GM19240 (cell line): ENCODE measurements around the gene ITPR1.
A peak's percentile ranks its signal among the peaks of the same experiment; 100 is the strongest.
"Not testable (repeated sequence)": the region's sequence is repeated elsewhere in the genome, so short reads cannot be mapped to it uniquely, and the experiment has no call there.

Experiments
- DNase-seq: peaks from one replicate; pipeline ENCODE4 v3.0.0; 2011; ENCODE audit warnings: low spot score; ENCODE audit not compliant: insufficient read length

Gene ITPR1

DNA sequence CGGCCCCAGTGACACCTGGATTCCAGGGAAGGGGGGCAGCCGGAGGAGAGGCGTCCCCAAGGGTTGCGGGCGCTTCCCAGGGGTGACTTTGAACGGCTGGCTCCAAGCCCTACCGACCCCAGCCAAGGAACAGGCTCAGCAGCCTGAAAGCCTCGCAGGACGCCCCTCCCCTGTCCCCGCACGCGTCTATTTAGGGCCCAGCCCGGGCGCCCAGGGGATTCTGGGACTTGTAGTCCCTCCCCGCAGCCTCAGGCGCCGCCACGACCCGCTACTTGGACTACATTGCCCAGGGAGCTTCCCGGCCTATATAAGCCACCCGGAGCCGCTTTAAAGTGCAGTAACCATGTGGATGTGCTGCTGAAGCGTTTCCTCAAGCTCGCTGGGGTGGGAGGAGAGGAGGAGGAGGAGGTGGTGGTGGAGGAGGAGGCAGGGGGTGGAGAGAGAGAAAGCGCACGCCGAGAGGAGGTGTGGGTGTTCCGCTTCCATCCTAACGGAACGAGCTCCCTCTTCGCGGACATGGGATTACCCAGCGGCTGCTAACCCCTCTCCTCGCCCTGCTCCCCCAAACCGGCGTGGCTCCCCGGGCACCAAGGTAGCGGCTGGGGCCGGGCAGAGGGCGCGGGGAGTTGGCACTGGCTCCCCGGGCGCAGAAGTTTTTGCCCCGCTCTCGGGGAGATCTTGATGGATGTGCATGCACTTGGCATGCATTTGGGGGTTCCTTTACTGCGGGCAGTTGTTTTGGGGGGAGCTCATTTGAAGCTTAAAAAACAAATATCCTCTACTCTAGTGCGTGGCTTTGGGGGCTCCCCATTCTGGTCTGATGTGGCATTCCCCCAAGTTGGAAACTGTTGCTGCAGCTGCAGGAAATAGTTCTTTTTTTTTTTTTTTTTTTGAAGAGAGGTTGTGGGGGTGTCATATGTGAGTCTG, at the start of gene ITPR1:
ITPR1 (plus strand) TSS at position 335 of the 927 bp plus-strand sequence. CDS start 23,144 bp downstream, outside the sequence.
- peak; percentile 74 for DNase-seq

DNA sequence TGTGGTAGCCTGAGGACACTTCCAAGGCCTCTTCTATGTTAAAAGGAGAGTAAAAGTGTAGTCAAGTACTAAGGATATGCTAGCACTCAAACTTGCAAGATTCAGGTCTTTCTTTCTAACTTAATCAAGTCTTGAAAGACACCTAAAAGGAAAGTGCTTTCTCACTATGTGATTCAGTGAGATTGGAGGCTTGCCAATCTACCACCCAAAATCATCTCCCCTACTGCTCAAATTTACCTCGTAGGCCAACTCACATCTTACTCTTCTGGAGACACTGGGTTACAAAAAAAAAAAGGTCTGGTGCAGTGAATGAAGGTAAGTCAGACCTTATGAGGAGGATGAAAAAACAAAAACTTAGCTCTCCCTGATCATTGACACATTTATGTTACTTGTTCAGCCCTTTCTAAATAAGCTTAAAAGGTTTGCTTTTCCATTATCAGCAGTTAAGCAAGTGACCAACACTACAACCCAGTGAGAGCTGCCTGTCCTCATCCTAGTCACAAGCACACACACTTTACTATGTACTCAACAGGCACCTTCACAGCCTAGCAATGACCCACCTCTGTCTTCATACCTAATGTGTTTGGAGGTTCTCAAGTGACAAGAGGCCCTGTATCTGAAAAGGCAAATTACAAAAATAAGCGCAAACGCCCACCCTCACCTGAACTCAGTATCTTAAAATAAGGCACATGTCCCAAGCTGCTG, 45.7 kb upstream of the ITPR1 start:
- DNase-seq, result no peak

DNA sequence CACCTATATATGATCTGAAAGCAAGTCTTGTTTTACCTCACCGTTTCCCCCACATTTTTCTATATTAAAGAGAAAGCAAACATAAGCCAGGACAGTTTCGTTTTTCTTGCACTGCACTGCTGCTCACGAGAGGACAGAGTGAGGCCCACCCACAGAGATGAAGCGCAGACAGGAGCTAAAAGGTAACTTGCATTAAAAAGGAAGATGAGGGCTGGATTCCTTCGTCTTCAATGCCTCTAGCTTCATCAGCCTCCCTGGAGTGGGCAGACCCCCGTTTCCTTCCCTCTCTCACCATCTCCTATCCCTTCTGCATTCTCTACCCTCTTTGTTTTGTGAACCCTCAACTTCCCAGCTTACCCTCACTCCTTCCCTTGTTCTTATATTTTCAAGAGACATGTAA, 45.0 kb upstream of the ITPR1 start:
- no peak for DNase-seq

DNA sequence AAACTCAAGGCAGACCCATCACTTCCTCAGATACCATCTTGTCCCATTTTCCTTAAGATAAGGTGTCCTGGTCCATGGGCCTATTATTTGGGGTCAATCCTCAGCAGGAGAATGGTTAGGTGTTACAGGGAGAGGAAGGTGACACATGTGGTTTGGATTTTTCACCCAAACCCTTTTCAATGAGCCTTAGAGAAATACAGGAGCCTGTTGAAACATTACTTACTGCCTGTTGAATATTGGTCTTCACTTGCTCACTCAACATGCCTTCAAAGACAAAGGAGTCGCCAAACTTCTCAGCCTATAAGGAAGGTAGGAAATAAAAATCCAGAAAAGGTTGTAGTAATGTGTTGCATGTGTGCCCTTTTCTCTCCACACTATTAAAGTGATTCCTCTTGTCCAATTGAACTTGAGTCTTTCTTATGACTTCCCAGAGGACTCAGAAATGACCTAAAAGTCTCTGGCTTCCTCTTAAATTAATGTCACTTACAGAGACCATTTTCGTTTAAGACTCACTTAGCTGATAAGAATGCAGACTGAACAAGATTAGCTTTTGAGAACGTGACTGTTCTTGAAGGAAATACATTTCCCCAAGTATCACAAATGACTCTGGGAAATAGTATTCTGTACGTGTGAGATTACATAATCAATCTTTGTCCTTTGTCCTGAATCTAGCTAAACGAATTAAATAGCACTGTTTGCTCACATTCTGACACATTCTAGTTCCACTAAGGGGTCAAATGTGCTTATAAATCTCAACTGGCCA, 43.9 kb upstream of the ITPR1 start:
- DNase-seq, result no peak

DNA sequence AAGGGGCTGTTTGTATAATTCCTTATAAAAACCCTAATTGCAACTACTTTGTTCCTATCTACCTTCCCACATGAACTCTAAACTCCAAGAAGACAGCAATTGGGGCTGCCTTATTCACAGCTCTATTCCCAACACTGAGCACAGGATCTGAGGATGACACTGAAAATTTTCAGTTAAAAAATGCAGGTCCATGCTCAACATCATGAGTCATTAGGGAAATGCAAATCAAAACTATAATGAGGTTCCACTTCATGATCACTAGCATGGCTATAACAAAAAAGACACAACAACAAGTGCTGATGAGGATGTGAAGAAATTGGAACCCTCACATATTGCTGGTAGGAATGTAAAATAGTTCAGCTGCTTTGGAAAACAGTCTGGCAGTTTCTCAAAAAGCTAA, 39.0 kb upstream of the ITPR1 start:
- DNase-seq, result no peak

DNA sequence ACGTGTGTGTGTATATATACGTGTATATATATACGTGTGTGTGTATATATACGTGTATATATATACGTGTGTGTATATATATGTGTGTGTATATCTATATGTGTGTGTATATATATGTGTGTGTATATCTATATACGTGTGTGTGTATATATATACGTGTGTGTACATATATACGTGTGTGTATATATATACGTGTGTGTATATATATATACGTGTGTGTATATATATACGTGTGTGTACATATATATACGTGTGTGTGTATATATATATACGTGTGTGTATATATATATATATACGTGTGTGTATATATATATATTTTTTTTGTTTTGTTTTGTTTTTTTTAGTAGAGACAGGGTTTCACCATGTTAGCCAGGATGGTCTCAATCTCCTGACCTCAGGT, 36.4 kb upstream of the ITPR1 start:
- not testable (repeated sequence) for DNase-seq

DNA sequence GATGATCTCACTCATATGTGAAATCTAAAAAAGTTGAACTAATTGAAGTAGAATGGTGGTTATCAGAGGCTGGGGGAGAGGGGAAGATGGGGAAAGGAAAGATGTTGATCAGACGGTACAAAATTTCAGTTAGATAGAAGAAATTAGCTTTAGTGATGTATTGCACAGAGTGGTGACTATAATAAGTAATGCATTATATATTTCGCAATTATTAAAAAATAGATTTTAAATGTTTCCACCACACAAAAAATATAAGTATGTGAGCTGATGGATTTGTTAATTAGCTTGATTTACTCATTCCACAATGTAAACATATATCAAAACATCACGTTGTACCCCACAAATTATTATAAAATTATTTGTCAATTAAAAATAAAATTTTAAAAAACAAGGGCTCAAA, 34.2 kb upstream of the ITPR1 start:
- no peak for DNase-seq

DNA sequence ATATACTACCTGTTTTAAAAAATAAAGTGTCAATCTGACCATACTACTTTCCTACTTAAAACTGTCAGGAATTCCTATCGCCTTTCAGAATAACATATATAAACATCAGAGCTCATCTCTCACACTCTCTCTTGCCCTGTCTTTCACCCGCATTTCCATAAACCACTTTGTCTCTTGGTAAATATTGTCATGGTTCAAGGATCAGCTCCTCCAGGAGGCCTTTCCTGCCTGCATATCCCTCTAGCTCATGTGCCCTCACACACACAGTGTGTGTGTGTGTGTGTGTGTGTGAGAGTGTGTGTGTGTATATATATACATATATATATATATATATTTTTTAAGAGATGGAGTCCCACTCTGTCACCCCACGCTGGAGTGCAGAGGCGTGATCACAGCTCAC, 32.8 kb upstream of the ITPR1 start:
- no peak for DNase-seq

DNA sequence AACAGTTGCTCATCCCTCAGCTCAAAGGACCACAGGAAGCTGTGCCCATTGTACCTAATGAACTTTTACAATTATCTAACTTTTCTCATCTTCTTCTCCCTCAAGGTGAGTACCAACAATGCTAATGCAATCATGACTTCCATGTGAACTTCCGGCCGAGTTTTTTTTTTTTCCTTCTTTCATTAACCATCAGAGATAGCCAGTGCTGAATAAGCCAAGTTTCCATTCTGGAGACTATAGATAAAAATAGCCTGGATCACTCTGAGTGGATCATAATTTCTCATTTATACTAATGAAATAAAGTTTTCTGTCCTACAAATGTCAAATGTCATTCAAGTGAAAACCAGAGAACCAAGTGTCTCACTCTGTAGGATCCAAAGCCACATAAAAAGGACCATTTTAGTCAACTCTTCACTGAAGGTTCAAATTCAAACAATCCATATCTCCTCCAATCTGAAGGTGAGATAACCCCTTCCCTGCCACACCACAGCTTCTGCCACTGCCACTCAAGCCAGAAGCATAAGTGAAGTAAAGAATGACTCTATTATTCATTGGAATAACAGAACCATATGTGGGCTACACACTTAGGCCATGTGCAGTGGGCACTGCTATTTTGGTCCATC, 31.6 kb upstream of the ITPR1 start:
- DNase-seq, result no peak

DNA sequence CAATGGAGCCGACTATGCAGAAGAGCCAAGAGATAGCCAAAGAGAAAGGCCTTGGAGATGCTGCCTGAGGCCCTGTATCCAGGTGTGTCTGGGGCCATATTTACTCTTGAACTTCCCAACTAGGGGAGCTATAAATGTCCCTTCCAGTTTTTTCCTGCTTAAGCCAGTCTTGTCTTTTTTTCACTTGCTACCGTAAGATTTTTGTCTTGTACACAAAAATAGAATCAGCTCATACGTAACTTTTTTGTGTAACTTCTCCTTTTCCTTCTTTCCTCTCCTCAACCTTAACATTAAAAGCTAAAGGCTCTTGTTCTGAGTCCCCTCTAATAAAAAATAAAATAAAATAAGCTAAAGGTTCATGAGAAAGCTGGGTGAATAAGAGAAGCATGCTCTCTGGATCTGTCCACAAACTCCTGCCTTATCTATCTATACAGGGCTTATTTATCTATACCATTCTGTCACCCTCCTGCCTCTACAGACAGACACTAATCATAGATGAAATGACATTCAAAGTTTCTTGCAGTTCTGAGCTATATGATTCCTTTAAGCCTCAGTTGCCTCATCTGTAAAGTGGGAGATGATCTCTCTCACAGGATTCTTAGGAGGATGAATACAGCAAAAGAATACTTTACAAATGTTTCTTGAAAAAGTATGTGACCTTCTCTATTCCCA, 30.6 kb upstream of the ITPR1 start:
- no peak for DNase-seq

DNA sequence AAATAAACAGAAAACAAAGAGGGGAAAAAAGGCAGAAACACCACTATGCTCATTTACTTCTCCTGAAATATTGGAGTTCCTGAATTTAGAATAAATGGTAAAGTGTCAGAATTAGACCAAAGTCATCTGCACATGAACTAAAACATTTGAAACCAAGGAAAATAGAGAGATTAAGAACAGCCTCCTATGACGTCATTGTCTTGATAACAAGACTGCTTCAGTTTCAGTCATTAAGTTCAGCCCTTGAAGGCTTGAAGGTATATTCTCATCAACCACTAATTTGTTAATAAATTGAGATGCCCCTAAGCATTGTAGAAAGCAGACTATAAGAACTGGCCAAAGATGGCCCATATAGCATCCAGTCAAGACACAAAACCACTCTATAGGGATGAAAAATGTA, 28.6 kb upstream of the ITPR1 start:
- no peak for DNase-seq

DNA sequence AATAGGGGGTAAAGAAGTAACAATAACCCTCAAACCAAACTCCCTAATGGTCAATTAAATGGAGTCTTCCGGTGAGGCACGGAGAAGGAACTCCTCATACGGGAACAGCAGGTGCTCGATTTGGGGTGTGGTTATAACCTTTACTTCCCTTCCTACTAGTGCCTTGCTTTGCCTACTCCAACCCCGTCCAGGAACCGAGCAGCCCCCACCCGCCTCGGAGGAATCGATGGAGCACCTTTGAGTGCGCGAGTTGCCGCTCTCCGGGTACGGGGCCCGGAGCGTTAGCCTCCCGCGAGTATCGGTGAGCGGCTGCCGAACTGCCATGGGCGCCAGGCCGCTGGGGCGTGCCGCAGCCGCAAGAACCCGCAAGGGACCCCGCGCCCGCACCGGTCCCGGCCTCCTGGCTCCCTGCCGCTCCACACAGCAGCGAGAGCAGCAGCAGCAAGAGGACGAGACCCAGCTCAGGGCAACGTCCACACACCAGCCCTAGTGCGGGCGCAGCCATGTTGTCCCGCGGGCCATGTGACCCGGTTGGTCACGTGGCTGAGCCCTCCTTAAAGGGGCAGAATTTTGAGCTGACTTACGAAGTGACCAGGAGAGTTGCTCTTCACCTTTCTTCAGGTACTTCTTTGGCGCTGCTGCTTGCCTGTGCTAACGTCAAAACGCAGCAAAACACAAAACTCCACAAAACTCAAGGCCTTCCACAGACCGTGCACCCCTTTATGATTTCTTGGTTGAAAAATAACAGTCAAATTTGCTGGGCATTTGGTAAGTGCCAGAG, 26.2 kb upstream of the ITPR1 start, which contains the start of gene SUMF1:
SUMF1 (minus strand) TSS at position 529 of the 781 bp plus-strand sequence; CDS start at position 505, 24 bp downstream.
- peak; percentile 59 for DNase-seq

DNA sequence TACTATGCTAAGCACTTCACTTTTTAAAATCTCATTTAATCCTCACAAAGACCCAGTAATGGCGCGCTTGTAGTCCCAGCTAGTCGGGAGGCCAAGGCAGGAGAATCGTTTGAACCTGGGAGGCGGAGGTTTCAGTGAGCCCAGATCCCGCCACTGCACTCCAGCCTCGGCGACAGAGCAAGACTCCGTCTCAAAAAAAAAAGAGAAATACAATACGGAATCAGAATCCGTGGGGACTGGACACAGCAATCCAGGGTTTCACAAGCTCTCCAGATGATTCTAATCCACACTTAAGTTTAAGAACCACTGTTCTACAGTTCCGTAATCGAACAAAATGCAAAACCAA, 25.7 kb upstream of the ITPR1 start:
- DNase-seq, result no peak

DNA sequence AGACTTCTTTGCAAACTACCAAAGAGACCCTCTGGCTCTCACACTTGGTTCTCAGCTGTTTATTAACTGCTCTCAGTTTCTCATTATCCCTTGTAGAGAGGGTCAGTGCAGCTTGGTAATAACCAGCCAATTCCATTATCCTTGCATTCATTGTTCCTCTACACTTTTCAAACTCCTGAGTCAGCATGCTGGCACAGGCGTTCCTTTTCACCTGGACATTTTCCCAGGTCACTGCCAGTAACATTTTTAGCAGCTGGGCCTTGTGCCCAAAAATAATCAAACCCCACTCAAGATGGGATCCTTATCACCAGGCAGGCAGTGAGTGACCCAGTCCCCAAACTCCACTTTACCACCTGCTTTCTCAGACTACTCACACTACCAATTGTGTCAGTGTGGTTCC, 21.2 kb upstream of the ITPR1 start:
- no peak for DNase-seq

DNA sequence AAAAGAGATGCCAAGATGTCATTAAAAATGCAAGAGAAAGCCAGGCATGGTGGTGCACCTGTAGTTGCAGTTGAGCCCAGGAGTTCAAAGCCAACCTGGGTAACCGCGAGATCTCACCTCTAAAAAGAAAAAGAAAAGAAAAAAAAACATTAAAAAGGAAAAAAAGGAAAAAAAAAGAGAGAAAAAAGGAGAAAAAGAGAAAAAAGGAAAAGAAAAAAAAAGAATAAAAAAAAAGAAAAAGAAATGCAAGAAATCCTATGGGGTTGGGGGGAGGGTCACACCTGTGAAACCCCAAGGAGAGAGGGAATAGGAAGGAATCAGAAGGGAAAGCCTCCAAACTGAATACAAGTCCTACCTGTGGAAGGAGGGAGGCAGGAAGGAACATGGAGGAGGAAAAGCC, 20.8 kb upstream of the ITPR1 start:
- no peak for DNase-seq

DNA sequence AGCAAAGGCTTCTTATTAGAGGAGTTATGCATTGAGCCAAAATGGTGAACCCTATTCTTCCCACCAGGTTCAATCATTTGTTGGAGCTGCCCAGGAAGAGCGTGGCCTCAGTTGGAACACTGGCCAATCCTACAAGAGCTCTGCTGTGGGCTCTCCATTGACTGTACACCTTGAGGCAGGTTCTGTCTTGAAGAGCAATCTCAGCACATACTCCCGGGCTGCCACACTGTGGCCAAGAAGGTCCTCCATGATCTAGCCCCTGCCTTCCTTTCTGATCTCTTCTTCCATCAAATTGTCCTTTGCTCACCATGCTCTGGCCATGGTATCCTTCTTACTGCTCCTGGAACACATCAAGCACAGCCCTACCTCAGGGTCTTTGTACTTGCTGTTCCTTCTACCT, 20.4 kb upstream of the ITPR1 start:
- no peak for DNase-seq

DNA sequence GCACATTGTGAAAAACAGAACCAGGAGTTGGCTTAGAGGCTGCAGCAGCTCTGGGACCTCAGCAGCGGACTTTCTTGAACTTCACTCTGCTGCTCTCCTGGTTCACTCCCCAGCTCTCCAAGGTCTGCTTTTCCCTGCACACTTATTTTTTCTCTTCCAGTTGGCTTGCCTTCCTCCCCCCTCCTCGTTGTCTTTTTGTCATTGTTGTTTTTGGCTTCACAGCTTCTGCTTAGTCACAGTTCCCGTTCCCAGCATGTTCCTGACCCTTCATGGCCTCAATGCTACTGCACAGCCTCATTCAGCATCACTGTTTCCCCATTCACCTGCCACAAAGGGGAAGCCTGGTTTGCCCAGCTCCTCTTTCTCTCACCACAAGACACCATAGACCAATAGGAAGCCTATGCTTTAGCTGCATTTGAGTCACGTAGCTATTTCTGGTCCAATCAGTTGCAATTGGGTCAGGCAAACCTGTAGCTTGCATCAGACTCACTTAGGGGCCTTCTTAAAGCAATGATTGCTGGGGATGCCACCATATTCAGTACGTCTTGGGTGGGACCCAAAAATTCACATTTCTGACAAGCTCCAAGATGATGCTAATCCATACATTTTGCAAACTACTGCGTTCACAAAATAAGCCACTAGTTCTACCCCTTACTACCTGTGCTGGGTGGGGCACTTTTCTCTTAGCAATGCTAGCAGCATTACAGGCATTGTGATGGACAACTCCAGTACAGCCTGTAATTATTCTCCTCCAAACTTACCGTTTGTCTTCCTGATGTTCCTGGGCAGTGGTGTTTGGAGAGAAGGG, 18.3 kb upstream of the ITPR1 start:
- DNase-seq, result no peak

DNA sequence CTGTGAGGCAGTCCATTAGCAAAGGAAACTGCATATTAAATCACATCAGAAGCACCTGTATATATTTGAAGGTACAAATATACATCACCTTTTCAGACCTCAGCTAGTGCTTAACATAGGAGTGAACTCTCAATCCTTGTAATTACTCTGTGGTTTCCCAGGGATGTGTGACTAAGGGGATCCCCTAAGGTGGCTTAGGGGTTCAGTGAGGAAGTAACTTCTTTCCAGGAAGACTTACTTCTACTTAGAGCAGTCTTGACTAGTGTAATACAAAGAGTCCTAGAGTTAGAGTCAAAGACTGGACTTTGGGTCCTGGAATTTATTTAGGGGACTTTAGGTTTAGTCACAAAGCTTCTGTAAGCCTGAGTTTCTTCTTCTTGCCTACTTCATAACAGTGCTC, 17.3 kb upstream of the ITPR1 start:
- no peak for DNase-seq

DNA sequence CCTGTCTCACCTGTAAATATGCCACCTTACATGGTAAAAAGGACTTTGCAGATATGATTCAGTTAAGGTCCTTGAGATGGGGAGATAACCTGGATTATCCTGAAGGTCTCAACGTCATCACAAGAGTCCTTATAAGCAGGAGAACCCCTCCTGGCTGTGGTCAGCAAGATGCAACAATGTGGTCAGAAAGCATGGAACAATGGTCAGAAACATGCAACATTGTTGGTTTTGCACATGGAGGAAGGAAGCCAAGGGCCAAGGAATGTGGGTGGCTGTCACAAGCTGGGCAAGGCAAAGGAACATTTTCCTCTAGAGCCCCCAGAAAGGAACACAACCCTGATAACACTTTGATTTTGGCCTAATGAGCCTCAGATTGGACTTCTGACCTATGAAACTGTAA, 16.7 kb upstream of the ITPR1 start:
- no peak for DNase-seq
